ENCODE measurements around the gene PTTG2. TPM values are rescaled to one million over a fixed set of nuclear protein-coding genes. Genes with fewer than 3 reads are reported as not detected.
A peak's percentile ranks its signal among the peaks of the same experiment; 100 is the strongest.

Gene PTTG2
- polyA plus RNA-seq, 1 of the 3 experiments (the other 2 are of a cell fraction) = not detected

- no peaks in the 10 kb centered on the region for H3K9me3 ChIP-seq
- H3K9ac ChIP-seq = no peak overlapping the region
- WGBS (ENCODE audit: low lambda C conversion rate) = 79% methylated on average over 7 of the region's 7 CpGs
- peaks cover 8 to 10% of the 10 kb centered on the region in 2 experiments; a peak in 2 of 4 replicates for H3K4me1 ChIP-seq (ENCODE audit: control insufficient read depth in 1 of 2, insufficient read depth in 2 of 2, low read depth in 1 of 2, low read length in 1 of 2)
- H3K4me3 ChIP-seq (ENCODE audit: low read depth in 2 of 2, low read length in 1 of 2) = no peak overlapping the region
- no peak for DNase-seq
- H3K27ac ChIP-seq (ENCODE audit: low read depth in 2 of 2, low read length in 1 of 2) = no peak overlapping the region
- peaks cover 4% of the 10 kb centered on the region for H3F3A ChIP-seq (replicated peaks; ENCODE audit: insufficient read depth)
- TF ChIP-seq NRF1 (IDR thresholded peaks at IDR 0.05; ENCODE audit: low read depth, low read length) (no peak), SMC3 (IDR thresholded peaks at IDR 0.05; ENCODE audit: low read depth, low read length) (no peak)
- POLR2A ChIA-PET = no interaction called here
- no peak overlapping the region for H2AFZ ChIP-seq (ENCODE audit: low read depth)
- no peaks in the 10 kb centered on the region; the same call in 1 of the 2 replicates for H4K20me1 ChIP-seq (ENCODE audit: insufficient read depth)
- no peaks in the 10 kb centered on the region for H3K27me3 ChIP-seq (ENCODE audit: insufficient read depth)
- CTCF ChIA-PET = no interaction called here
- no peaks in the 10 kb centered on the region for H3K9me2 ChIP-seq
- H3K4me2 ChIP-seq = peak overlapping the region; percentile 35; the same call in 1 of the 2 replicates
- H3K36me3 ChIP-seq (replicated peaks in 1 of 2; ENCODE audit: control insufficient read depth in 1 of 2, insufficient read depth in 2 of 2, low read length in 1 of 2) = no peaks in the 10 kb centered on the region
- H3K79me2 ChIP-seq (ENCODE audit: insufficient read depth) = peaks cover 57% of the 10 kb centered on the region; the same call in 1 of the 2 replicates
Measured at GRCh38 chr4:37981844-37982720, 21.9 kb downstream of the PTTG2 start.

GRCh38 chr4:37982736-37983135, 22.5 kb downstream of the PTTG2 start:
- H3K79me2 ChIP-seq (ENCODE audit: insufficient read depth) = peaks cover 58% of the 10 kb centered on the region; the same call in 1 of the 2 replicates
- TF ChIP-seq SMC3 (IDR thresholded peaks at IDR 0.05; ENCODE audit: low read depth, low read length) = no peak
- no peak for TF ChIP-seq TAF1 (IDR thresholded peaks at IDR 0.05; ENCODE audit: borderline replicate concordance, low read depth, low read length)
- TF ChIP-seq MXI1 (IDR thresholded peaks at IDR 0.05; ENCODE audit: low read depth, low read length) = no peak
- TF ChIP-seq, protein P1, sequence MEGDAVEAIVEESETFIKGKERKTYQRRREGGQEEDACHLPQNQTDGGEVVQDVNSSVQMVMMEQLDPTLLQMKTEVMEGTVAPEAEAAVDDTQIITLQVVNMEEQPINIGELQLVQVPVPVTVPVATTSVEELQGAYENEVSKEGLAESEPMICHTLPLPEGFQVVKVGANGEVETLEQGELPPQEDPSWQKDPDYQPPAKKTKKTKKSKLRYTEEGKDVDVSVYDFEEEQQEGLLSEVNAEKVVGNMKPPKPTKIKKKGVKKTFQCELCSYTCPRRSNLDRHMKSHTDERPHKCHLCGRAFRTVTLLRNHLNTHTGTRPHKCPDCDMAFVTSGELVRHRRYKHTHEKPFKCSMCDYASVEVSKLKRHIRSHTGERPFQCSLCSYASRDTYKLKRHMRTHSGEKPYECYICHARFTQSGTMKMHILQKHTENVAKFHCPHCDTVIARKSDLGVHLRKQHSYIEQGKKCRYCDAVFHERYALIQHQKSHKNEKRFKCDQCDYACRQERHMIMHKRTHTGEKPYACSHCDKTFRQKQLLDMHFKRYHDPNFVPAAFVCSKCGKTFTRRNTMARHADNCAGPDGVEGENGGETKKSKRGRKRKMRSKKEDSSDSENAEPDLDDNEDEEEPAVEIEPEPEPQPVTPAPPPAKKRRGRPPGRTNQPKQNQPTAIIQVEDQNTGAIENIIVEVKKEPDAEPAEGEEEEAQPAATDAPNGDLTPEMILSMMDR (IDR thresholded peaks at IDR 0.05) = no peak
- TF ChIP-seq JUND (IDR thresholded peaks at IDR 0.05) = no peak
- TF ChIP-seq, protein P2, sequence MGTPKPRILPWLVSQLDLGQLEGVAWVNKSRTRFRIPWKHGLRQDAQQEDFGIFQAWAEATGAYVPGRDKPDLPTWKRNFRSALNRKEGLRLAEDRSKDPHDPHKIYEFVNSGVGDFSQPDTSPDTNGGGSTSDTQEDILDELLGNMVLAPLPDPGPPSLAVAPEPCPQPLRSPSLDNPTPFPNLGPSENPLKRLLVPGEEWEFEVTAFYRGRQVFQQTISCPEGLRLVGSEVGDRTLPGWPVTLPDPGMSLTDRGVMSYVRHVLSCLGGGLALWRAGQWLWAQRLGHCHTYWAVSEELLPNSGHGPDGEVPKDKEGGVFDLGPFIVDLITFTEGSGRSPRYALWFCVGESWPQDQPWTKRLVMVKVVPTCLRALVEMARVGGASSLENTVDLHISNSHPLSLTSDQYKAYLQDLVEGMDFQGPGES (IDR thresholded peaks at IDR 0.05; ENCODE audit: low read depth, low read length) = no peak
- TF ChIP-seq YY1 (IDR thresholded peaks at IDR 0.05; ENCODE audit: low read depth) = no peak
- no peak for TF ChIP-seq EZH2phosphoT487 (IDR thresholded peaks at IDR 0.05; ENCODE audit: borderline replicate concordance, low read depth)
- TF ChIP-seq NRF1 (IDR thresholded peaks at IDR 0.05; ENCODE audit: low read depth, low read length) = no peak
- TF ChIP-seq GABPA (IDR thresholded peaks at IDR 0.05; ENCODE audit: low read depth) = no peak
- TF ChIP-seq USF1 (IDR thresholded peaks at IDR 0.05; ENCODE audit: borderline replicate concordance, low read depth) = no peak
- no peak for TF ChIP-seq ELF1 (IDR thresholded peaks at IDR 0.05)
- TF ChIP-seq FOSL2 (IDR thresholded peaks at IDR 0.05; ENCODE audit: borderline replicate concordance, low read depth) = no peak
- TF ChIP-seq EP300 (IDR thresholded peaks at IDR 0.05; ENCODE audit: borderline replicate concordance in 1 of 2, low read depth in 1 of 2, low read length in 1 of 2) = no peak
- H3K9me2 ChIP-seq = no peaks in the 10 kb centered on the region
- no peaks in the 10 kb centered on the region for H3K36me3 ChIP-seq (replicated peaks in 1 of 2; ENCODE audit: control insufficient read depth in 1 of 2, insufficient read depth in 2 of 2, low read length in 1 of 2)
- ChIA-PET POLR2A (no interaction called here), CTCF (interaction anchor here (0.7 kb wide), 1 partner anchor 22 kb away, joined by 3 read pairs; no protein-coding TSS in a partner anchor)
- peaks cover 8 to 10% of the 10 kb centered on the region in 2 experiments; a peak in 2 of 4 replicates for H3K4me1 ChIP-seq (ENCODE audit: control insufficient read depth in 1 of 2, insufficient read depth in 2 of 2, low read depth in 1 of 2, low read length in 1 of 2)
- peaks cover 4% of the 10 kb centered on the region for H3F3A ChIP-seq (replicated peaks; ENCODE audit: insufficient read depth)
- WGBS (ENCODE audit: low lambda C conversion rate) = 87% methylated on average over 5 of the region's 5 CpGs
- no peak overlapping the region for H3K4me3 ChIP-seq (ENCODE audit: low read depth in 2 of 2, low read length in 1 of 2)
- H3K9ac ChIP-seq = no peak overlapping the region
- no peaks in the 10 kb centered on the region; the same call in 1 of the 2 replicates for H4K20me1 ChIP-seq (ENCODE audit: insufficient read depth)
- H3K27me3 ChIP-seq (ENCODE audit: insufficient read depth) = no peaks in the 10 kb centered on the region
- H3K27ac ChIP-seq (ENCODE audit: low read depth in 2 of 2, low read length in 1 of 2) = no peak overlapping the region
- no peaks in the 10 kb centered on the region for H3K9me3 ChIP-seq
- H3K4me2 ChIP-seq = peak overlapping the region; percentile 35; the same call in 1 of the 2 replicates
- H2AFZ ChIP-seq (ENCODE audit: low read depth) = no peak overlapping the region
- no peak for DNase-seq

Measured in SK-N-SH (cell line).